Tongue (tissue), 2 donors: ENCODE measurements around the gene KPNA3. TPM values are rescaled to one million over a fixed set of nuclear protein-coding genes. Genes with fewer than 3 reads are reported as not detected.

ENCODE experiments used
- DNase-seq: peaks from one replicate; pipeline ENCODE4 v3.0.0-alpha.2; 2015
- total RNA-seq: library from RNA; depleted of rRNA; stranded (reverse); fragments of >200 nt; gene quantifications from one replicate; pipeline ENCODE4 v1.2.3, GENCODE V29; 2014

Gene KPNA3
- total RNA-seq, 1 donor from 2014 or later, result 61.3 TPM

DNA sequence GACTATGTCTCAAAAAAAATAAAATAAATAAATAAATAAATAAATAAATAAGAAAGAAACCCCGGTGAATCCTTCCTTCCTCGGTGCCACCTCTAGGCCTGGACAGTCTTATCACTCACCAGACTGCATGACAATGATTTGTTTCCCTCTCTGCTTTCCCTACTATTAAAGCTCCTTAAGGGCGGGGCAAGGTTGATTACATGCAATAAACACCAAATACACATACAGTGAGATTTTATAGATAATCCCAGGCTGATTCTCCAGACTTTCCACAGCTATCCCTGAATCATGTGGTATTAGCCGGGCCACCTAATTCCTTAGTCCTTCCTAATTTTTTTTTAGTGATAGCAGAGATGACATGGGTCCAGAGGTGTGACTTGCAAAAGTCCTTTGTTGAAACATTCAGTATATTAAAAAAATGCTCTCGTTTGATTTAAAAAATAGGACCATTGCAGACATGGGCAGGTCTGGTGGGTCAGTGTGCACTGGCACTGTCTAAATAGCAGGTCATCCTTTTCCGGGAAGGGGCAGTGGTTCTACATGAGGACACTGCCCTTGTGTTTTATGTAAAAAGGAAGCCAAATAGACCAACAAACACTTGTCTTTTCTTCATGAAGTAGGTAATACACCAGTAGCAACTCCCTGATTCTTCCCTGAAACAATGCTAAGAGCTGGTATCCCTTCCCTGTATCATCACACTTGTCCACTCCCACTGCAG, 115.7 kb downstream of the KPNA3 start:
- DNase-seq, result no peak

- no peak for DNase-seq
Measured at GRCh38 chr13:49670828-49671227, 121.7 kb downstream of the KPNA3 start.

DNA sequence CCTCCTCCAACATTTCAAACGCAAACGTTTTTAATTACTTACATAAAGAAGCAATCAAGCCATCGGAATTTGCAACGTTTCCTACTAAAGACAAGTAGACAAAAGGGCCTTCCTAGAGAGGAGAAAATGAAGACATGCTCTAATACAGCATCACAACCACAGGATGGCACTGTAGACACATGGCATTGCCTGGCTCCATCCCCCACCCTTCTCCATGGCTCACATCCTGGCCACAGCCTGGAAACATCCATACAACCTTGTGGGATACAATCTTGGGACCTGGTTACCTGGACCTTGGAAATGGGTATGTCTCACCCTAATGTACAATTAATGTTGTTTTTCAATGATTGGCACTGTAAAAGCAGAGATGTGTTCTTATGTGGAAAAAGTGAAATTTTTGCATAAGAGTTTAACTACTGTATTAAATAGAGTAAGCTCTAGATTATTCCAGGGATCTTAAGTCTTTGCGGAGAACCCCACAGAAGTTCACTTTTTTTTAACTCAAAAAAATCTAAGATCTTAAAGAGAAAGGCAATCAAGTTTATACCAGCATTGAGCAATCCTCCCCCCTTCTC, 122.7 kb downstream of the KPNA3 start:
- DNase-seq, result peak; percentile 70

- no peak for DNase-seq
Measured at GRCh38 chr13:49667773-49668172, 124.7 kb downstream of the KPNA3 start.

DNA sequence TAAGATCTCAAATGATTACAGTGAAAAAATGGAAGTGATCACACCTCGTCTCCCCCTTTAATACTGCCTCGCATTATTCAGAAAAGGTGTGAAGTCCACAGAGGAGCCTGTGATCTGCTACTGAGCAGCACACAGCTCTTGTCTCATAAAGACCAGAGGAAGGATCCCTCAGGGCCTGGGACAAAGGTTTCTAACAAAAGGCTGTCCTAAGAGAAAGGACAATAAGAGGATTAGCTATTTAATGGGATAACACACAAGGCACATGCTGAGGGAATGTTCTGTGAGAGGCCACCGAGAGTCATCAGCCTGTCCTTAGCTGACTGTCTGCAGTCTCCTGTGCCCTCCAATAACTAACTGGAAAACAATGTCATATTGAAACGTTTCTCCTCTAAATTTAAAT, 127.9 kb downstream of the KPNA3 start:
- DNase-seq, result no peak

GRCh38 chr13:49657241-49657641, 135.2 kb downstream of the KPNA3 start:
- peak; percentile 46 for DNase-seq

- no peak for DNase-seq
Measured at GRCh38 chr13:49655906-49656305, 136.6 kb downstream of the KPNA3 start.

- no peak for DNase-seq
Measured at GRCh38 chr13:49654011-49654410, 138.5 kb downstream of the KPNA3 start.

DNA sequence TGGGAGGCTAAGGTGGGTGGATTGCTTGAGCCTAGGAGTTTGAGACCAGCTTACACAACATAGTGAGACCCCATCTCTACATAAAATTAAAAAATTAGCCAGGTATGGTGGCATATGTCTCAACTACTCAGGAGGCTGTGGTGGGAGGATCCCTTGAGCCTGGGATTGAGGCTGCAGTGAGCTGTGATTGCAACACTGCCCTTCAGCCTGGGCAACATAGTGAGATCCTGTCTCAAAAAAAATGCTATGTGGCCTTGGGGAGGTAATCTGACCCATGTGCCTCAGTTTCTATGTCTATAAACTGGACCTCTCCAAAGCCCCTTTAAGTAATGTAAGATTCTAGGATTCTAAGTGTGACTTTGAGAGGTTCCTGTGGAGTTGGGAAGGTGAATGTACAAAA, 139.0 kb downstream of the KPNA3 start:
- DNase-seq, result no peak

GRCh38 chr13:49652355-49653305, 139.9 kb downstream of the KPNA3 start:
- peak; percentile 74 for DNase-seq

DNA sequence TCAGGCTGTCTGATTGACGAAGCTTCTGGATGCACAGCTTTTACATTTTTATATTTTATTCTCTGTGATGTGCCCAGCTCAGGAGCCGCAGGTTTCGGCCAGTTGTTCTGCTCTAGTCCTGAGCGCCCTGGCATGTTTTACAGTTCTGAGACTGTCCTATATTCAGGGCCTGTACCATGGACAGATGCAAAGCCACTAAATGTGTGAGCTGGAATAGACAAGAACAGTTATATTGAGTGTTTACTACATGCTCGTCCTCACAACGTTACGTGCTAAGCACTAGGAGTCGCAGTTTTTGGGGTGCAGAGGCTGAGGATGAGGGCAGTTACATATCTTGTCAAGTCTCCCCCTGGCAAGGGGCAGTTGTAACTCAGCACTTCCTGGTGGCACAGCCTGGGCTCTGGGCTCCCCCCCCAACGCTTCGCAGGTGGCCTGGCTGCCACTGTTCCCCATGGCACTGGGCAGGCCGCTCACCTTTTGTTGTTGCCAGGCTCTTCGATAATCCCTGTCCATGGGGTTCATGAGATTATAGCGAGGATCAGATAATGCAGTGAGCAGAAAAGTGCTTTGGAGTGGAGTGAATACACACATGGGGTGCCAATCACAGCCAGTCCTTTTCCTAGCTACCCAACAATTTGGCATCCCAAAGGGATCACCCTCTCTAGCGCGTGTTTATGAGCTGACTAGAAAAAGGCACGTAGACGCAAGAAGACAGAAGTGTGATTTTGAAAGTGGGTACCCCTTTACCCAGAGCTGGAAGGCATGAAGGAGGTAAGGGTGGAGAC, 140.7 kb downstream of the KPNA3 start:
- no peak for DNase-seq

DNA sequence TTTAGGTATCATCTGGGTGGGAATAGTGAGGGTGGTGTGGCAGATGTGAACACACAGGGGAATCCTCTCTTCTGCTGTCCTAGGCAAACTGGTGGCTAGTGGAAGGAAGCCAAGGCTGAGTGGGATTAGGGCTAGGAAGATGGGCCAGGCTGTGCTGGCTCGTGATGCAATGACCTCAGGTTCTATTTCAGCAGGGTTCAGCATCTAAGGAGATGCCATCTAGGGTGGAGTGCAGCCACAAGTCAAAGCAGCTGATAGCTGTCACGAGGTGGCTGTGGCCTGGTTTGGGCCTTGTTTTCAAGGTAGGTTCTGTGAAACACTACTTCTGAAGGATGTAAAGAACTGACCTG, 142.5 kb downstream of the KPNA3 start:
- DNase-seq, result no peak

Other genes with a start within 250 kb of the KPNA3 start
- gene RCBTB1, start 207.1 kb downstream of the KPNA3 start, total RNA-seq, result 29.3 TPM
- 0.92 TPM for gene ARL11, start 164.2 kb downstream of the KPNA3 start, total RNA-seq
- 37.0 TPM for gene EBPL, start 101.2 kb downstream of the KPNA3 start, total RNA-seq
- 6.4 TPM for gene SPRYD7, start 143.7 kb upstream of the KPNA3 start, total RNA-seq
- 31.5 TPM for gene TRIM13, start 204.4 kb upstream of the KPNA3 start, total RNA-seq
- gene KCNRG, start 222.8 kb upstream of the KPNA3 start, total RNA-seq, result 4.3 TPM